Bladder microvascular endothelial cell (primary cell): ENCODE data around the gene ST3GAL6. TPM values are rescaled to one million over a fixed set of nuclear protein-coding genes. Genes with fewer than 3 reads are reported as not detected.

Experiments used
- total RNA-seq: library from RNA; depleted of rRNA; stranded (reverse); fragments of >200 nt; gene quantifications from 2 replicates; pipeline ENCODE4 v1.2.3, GENCODE V29; 2014

Gene ST3GAL6, protein sequence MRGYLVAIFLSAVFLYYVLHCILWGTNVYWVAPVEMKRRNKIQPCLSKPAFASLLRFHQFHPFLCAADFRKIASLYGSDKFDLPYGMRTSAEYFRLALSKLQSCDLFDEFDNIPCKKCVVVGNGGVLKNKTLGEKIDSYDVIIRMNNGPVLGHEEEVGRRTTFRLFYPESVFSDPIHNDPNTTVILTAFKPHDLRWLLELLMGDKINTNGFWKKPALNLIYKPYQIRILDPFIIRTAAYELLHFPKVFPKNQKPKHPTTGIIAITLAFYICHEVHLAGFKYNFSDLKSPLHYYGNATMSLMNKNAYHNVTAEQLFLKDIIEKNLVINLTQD
- total RNA-seq = 6.0 and 21.9 TPM in 2 replicates

DNA sequence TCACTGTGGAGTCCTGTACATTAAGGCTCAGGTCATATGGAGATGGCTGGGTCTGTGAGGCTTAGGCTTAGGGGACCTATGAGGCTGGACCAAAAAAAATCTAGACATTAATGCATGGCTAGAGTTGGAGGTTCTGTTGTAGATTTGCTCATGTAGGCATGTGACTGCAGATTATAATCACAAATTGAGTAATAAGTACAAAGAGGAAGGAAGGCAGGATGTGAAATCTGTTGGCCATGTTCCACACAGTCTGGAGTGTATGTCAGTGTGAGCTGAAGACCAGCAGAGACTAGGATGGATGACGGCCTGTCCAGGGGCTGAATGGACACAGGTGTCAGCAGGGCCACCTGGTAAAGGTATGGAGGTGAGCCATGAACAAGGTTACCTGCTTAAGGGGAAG is at the start of gene ST3GAL6:
Gene ST3GAL6 (plus strand): TSS at position 265 of the 400 bp plus-strand sequence. CDS start 5,101 bp downstream, outside the sequence.

Other genes starting within 250 kb of the ST3GAL6 start
- gene CLDND1, start 240.4 kb upstream of the ST3GAL6 start, total RNA-seq = 76.4 and 152 TPM in 2 replicates
- not detected in 2 replicates for gene GPR15, start 231.4 kb upstream of the ST3GAL6 start, total RNA-seq
- gene CPOX, start 169.7 kb upstream of the ST3GAL6 start, total RNA-seq = 14.4 and 21.3 TPM in 2 replicates
- 10.5 and 52.4 TPM in 2 replicates for gene DCBLD2, start 138.4 kb downstream of the ST3GAL6 start, total RNA-seq